ENCODE measurements around the gene RNGTT.
"Not testable (repeated sequence)": the region's sequence is repeated elsewhere in the genome, so short reads cannot be mapped to it uniquely, and the experiment has no call there.

RNGTT gene

GRCh38 chr6:88864359-88865054 lies 98.9 kb downstream of the RNGTT start:
- DNase-seq (ENCODE audit: low read depth): no peak

- DNase-seq (ENCODE audit: low read depth): no peak
Observed at GRCh38 chr6:88860310-88860709, 103.1 kb downstream of the RNGTT start.

- DNase-seq (ENCODE audit: low read depth): no peak
Observed at GRCh38 chr6:88858455-88858854, 105.0 kb downstream of the RNGTT start.

- DNase-seq (ENCODE audit: low read depth): no peak
Observed at GRCh38 chr6:88856566-88856965, 106.9 kb downstream of the RNGTT start.

- DNase-seq (ENCODE audit: low read depth): no peak
Observed at GRCh38 chr6:88855541-88856147, 107.8 kb downstream of the RNGTT start.

- DNase-seq (ENCODE audit: low read depth): no peak
Observed at GRCh38 chr6:88852775-88853174, 110.6 kb downstream of the RNGTT start.

GRCh38 chr6:88852000-88852399 lies 111.4 kb downstream of the RNGTT start:
- DNase-seq (ENCODE audit: low read depth): no peak

GRCh38 chr6:88848870-88849269 lies 114.5 kb downstream of the RNGTT start:
- no peak for DNase-seq (ENCODE audit: low read depth)

GRCh38 chr6:88843040-88843439 lies 120.4 kb downstream of the RNGTT start:
- DNase-seq (ENCODE audit: low read depth): peak; percentile 57

GRCh38 chr6:88842320-88842719 lies 121.1 kb downstream of the RNGTT start:
- DNase-seq (ENCODE audit: low read depth): no peak

- DNase-seq (ENCODE audit: low read depth): no peak
Observed at GRCh38 chr6:88840796-88841539, 122.5 kb downstream of the RNGTT start.

GRCh38 chr6:88840289-88840688 lies 123.1 kb downstream of the RNGTT start:
- DNase-seq (ENCODE audit: low read depth): no peak

GRCh38 chr6:88839280-88839679 lies 124.1 kb downstream of the RNGTT start:
- no peak for DNase-seq (ENCODE audit: low read depth)

- DNase-seq (ENCODE audit: low read depth): no peak
Observed at GRCh38 chr6:88835210-88835609, 128.2 kb downstream of the RNGTT start.

GRCh38 chr6:88833071-88833470 lies 130.3 kb downstream of the RNGTT start:
- DNase-seq (ENCODE audit: low read depth): not testable (repeated sequence)

- not testable (repeated sequence) for DNase-seq (ENCODE audit: low read depth)
Observed at GRCh38 chr6:88827599-88827998, 135.8 kb downstream of the RNGTT start.

- DNase-seq (ENCODE audit: low read depth): no peak
Observed at GRCh38 chr6:88825856-88826255, 137.6 kb downstream of the RNGTT start.

- DNase-seq (ENCODE audit: low read depth): no peak
Observed at GRCh38 chr6:88823998-88824397, 139.4 kb downstream of the RNGTT start.

GRCh38 chr6:88815491-88815890 lies 147.9 kb downstream of the RNGTT start:
- no peak for DNase-seq (ENCODE audit: low read depth)

- DNase-seq (ENCODE audit: low read depth): no peak
Observed at GRCh38 chr6:88814909-88815308, 148.5 kb downstream of the RNGTT start.

- no peak for DNase-seq (ENCODE audit: low read depth)
Observed at GRCh38 chr6:88813045-88813444, 150.4 kb downstream of the RNGTT start.

- no peak for DNase-seq (ENCODE audit: low read depth)
Observed at GRCh38 chr6:88810701-88811100, 152.7 kb downstream of the RNGTT start.

GRCh38 chr6:88810089-88810488 lies 153.3 kb downstream of the RNGTT start:
- no peak for DNase-seq (ENCODE audit: low read depth)

Measured in GM04503 (cell line).